ENCODE data around the gene HERC2. TPM values are rescaled to one million over a fixed set of nuclear protein-coding genes. Genes with fewer than 3 reads are reported as not detected.

HERC2 gene
- total and polyA plus RNA-seq, 2 of the 8 experiments (the other 6 are each of a cell fraction or from before 2014, with no cell fraction given): 83.0 to 88.7 TPM

- Histone ChIP-seq H4K20me1 (replicated peaks in 1 of 2; ENCODE audit: control insufficient read depth in 1 of 2, insufficient read depth in 2 of 2, low read length in 2 of 2) (peaks cover 1 to 2% of the 10 kb centered on the region in 2 experiments), H2AK5ac (ENCODE audit: low read depth, low read length) (no peak overlapping the region), H3K14ac (ENCODE audit: insufficient read length) (no peak overlapping the region), H3K27me3 (replicated peaks in 1 of 4; ENCODE audit: control insufficient read depth in 3 of 4, extremely low read depth in 1 of 4, insufficient read depth in 3 of 4, low read length in 3 of 4) (no peaks in the 10 kb centered on the region), H3K4me2 (ENCODE audit: insufficient read depth in 1 of 2, low read depth in 2 of 2, low read length in 2 of 2) (no peak overlapping the region), H3K23ac (ENCODE audit: insufficient read length) (no peak overlapping the region), H2BK15ac (ENCODE audit: low read length) (no peak overlapping the region), H2BK5ac (ENCODE audit: low read depth, low read length) (no peak overlapping the region), H2AFZ (ENCODE audit: low read length) (no peak overlapping the region), H4K5ac (ENCODE audit: insufficient read length, low read depth, low read length) (no peak overlapping the region), H3K18ac (ENCODE audit: extremely low read depth, low read length) (no peak overlapping the region), H3K79me1 (ENCODE audit: low read depth, low read length) (no peaks in the 10 kb centered on the region), H3K4ac (replicated peaks; ENCODE audit: insufficient read length, low read depth, low read length) (no peak overlapping the region), H2BK20ac (ENCODE audit: low read length) (no peak overlapping the region), H3K27ac (ENCODE audit: low read depth, low read length) (no peak overlapping the region), H4K8ac (ENCODE audit: extremely low read depth, insufficient read depth, low read length) (no peak overlapping the region), H2BK12ac (ENCODE audit: low read depth, low read length) (no peak overlapping the region), H3K36me3 (ENCODE audit: control insufficient read depth in 2 of 4, insufficient read depth in 4 of 4, low read length in 3 of 4) (peaks cover 4 to 35% (median 28%) of the 10 kb centered on the region in 4 experiments), H3K79me2 (ENCODE audit: control insufficient read depth in 1 of 2, insufficient read depth in 2 of 2, low read length in 2 of 2) (no peaks in the 10 kb centered on the region), H3K9ac (replicated peaks in 1 of 4; ENCODE audit: extremely low read depth in 1 of 4, low read depth in 3 of 4, low read length in 3 of 4) (no peak overlapping the region), H3K4me3 (ENCODE audit: extremely low read depth in 1 of 4, insufficient read depth in 2 of 4, low read depth in 3 of 4, low read length in 4 of 4) (no peak overlapping the region), H3K9me3 (ENCODE audit: insufficient read depth in 2 of 2, low read depth in 1 of 2, low read length in 1 of 2) (no peaks in the 10 kb centered on the region), H3K4me1 (replicated peaks in 1 of 4; ENCODE audit: control insufficient read depth in 3 of 4, insufficient read depth in 4 of 4, low read length in 3 of 4) (no peaks in the 10 kb centered on the region), H4K91ac (replicated peaks; ENCODE audit: insufficient read length, low read length) (no peak overlapping the region), H2BK120ac (replicated peaks; ENCODE audit: low read depth, low read length) (no peak overlapping the region), H3K56ac (replicated peaks; ENCODE audit: insufficient read length, low read depth, low read length) (no peak overlapping the region), H3K23me2 (ENCODE audit: low read depth, low read length) (no peaks in the 10 kb centered on the region)
- no peak for FAIRE-seq
- CTCF ChIA-PET (ENCODE audit: partially characterized antibody): interaction anchor here (1.0 kb wide), 1 partner anchor 32 kb away, joined by 3 read pairs; no protein-coding TSS in a partner anchor
- no peak for DNase-seq (ENCODE audit: low read depth in 1 of 2, low spot score in 2 of 2)
- POLR2A ChIA-PET (ENCODE audit: partially characterized antibody): no interaction called here
- WGBS, 2 experiments (ENCODE audit: extremely low coverage in 1 of 2, insufficient coverage in 1 of 2, insufficient read length in 1 of 2, insufficient replicate concordance in 2 of 2, low coverage in 1 of 2, low lambda C conversion rate in 2 of 2, missing lambda C conversion rate in 1 of 2): 96% methylated on average over 8 of the region's 8 CpGs; no CpG with 5 or more reads in 1 of the 2 experiments
- TF ChIP-seq PHF8 (conservative IDR thresholded peaks at IDR 0.05; ENCODE audit: low read depth, low read length) (no peak), TAF7 (optimal IDR thresholded peaks at IDR 0.05; ENCODE audit: borderline replicate concordance, low read depth, low read length) (no peak), BRCA1 (IDR thresholded peaks at IDR 0.05; ENCODE audit: low read depth, low read length) (no peak)
Observed at GRCh38 chr15:28182731-28183130, 139.2 kb downstream of the HERC2 start.
